ENCODE measurements around the gene SFXN2.
"Not testable (repeated sequence)": the region's sequence is repeated elsewhere in the genome, so short reads cannot be mapped to it uniquely, and the experiment has no call there.

Gene SFXN2

GRCh38 chr10:102679596-102679995, 34.8 kb upstream of the SFXN2 start:
- DNase-seq (ENCODE audit: low read depth): no peak

GRCh38 chr10:102681696-102682095, 32.7 kb upstream of the SFXN2 start:
- no peak for DNase-seq (ENCODE audit: low read depth)

GRCh38 chr10:102682416-102682815, 32.0 kb upstream of the SFXN2 start:
- no peak for DNase-seq (ENCODE audit: low read depth)

GRCh38 chr10:102682981-102683380, 31.5 kb upstream of the SFXN2 start:
- DNase-seq (ENCODE audit: low read depth): no peak

GRCh38 chr10:102683736-102684135, 30.7 kb upstream of the SFXN2 start:
- DNase-seq (ENCODE audit: low read depth): no peak

GRCh38 chr10:102691285-102692066, 23.0 kb upstream of the SFXN2 start:
- no peak for DNase-seq (ENCODE audit: low read depth)

GRCh38 chr10:102695401-102695800, 19.0 kb upstream of the SFXN2 start:
- DNase-seq (ENCODE audit: low read depth): not testable (repeated sequence)

GRCh38 chr10:102696736-102697135, 17.7 kb upstream of the SFXN2 start:
- no peak for DNase-seq (ENCODE audit: low read depth)

- no peak for DNase-seq (ENCODE audit: low read depth)
Observed at GRCh38 chr10:102698894-102699293, 15.5 kb upstream of the SFXN2 start.

- DNase-seq (ENCODE audit: low read depth): no peak
Observed at GRCh38 chr10:102701272-102701671, 13.2 kb upstream of the SFXN2 start.

GRCh38 chr10:102701796-102702195, 12.6 kb upstream of the SFXN2 start:
- DNase-seq (ENCODE audit: low read depth): no peak

GRCh38 chr10:102702742-102703141, 11.7 kb upstream of the SFXN2 start:
- no peak for DNase-seq (ENCODE audit: low read depth)

- no peak for DNase-seq (ENCODE audit: low read depth)
Observed at GRCh38 chr10:102704915-102705314, 9.5 kb upstream of the SFXN2 start.

GRCh38 chr10:102705531-102705930, 8.9 kb upstream of the SFXN2 start:
- no peak for DNase-seq (ENCODE audit: low read depth)

- no peak for DNase-seq (ENCODE audit: low read depth)
Observed at GRCh38 chr10:102710609-102711008, 3.8 kb upstream of the SFXN2 start.

- no peak for DNase-seq (ENCODE audit: low read depth)
Observed at GRCh38 chr10:102712089-102712488, 2.3 kb upstream of the SFXN2 start.

GRCh38 chr10:102712843-102713538, 1.4 kb upstream of the SFXN2 start:
- DNase-seq (ENCODE audit: low read depth): no peak

- DNase-seq (ENCODE audit: low read depth): no peak
Observed at GRCh38 chr10:102713539-102713813, 960 bp upstream of the SFXN2 start.

GRCh38 chr10:102713814-102714620, 419 bp upstream of the SFXN2 start, which contains the start of gene ARL3:
TSS of gene ARL3 (minus strand) at chr10:102714397. CDS start at chr10:102714275, 122 bp downstream.
- peak; percentile 98 for DNase-seq (ENCODE audit: low read depth)

- DNase-seq (ENCODE audit: low read depth): no peak
Observed at GRCh38 chr10:102715880-102716279, 1.4 kb downstream of the SFXN2 start.

- not testable (repeated sequence) for DNase-seq (ENCODE audit: low read depth)
Observed at GRCh38 chr10:102716900-102717565, 2.6 kb downstream of the SFXN2 start.

GRCh38 chr10:102718220-102718619, 3.8 kb downstream of the SFXN2 start:
- no peak for DNase-seq (ENCODE audit: low read depth)
